GM23338 (cell line): ENCODE data around the gene MCHR2. TPM values are rescaled to one million over a fixed set of nuclear protein-coding genes. Genes with fewer than 3 reads are reported as not detected.

Experiments used
- ATAC-seq: fragments of 200-7000 bp; cut with Tn5 transposase; 3 replicates; pipeline ENCODE4 v1.9.1; 2020
- DNase-seq: peaks from one replicate; pipeline ENCODE4 v3.0.0-alpha.2; 2015; ENCODE audit warnings: low spot score
- H2AFZ ChIP-seq: fragments of 200-600 bp; sonication (generic); 2 replicates; pipeline ENCODE4 v1.8.0; 2016; ENCODE audit warnings: antibody characterized with exemption, mild to moderate bottlenecking, moderate library complexity
- H3F3A ChIP-seq: fragments of 200-600 bp; sonication (generic); replicated peaks from 2 replicates; pipeline ENCODE4 v1.8.0; 2017; ENCODE audit warnings: antibody characterized with exemption, mixed run types, low read depth
- H3K27ac ChIP-seq: fragments of 200-600 bp; sonication (generic); 2 replicates; pipeline ENCODE4 v1.6.1; 2016; ENCODE audit warnings: low read depth
- H3K27me3 ChIP-seq: fragments of 200-600 bp; sonication (generic); 2 replicates; pipeline ENCODE4 v1.8.0; 2016; ENCODE audit warnings: mild to moderate bottlenecking, mixed run types, moderate library complexity; ENCODE audit not compliant: insufficient read depth
- H3K36me3 ChIP-seq: fragments of 200-600 bp; sonication (generic); 2 replicates; pipeline ENCODE4 v1.8.0; 2016; ENCODE audit warnings: mild to moderate bottlenecking; ENCODE audit not compliant: insufficient read depth
- H3K4me1 ChIP-seq: fragments of 200-600 bp; sonication (generic); 2 replicates; pipeline ENCODE4 v1.8.0; 2016; ENCODE audit warnings: mild to moderate bottlenecking, moderate library complexity; ENCODE audit not compliant: insufficient read depth
- H3K4me2 ChIP-seq: fragments of 200-600 bp; sonication (generic); 2 replicates; pipeline ENCODE4 v1.7.1; 2017; ENCODE audit warnings: mixed run types
- H3K4me3 ChIP-seq: fragments of 200-600 bp; sonication (generic); 2 replicates; pipeline ENCODE4 v1.6.1; 2016; ENCODE audit warnings: mixed run types
- H3K79me2 ChIP-seq: fragments of 200-600 bp; sonication (generic); replicated peaks from 2 replicates; pipeline ENCODE4 v1.8.0; 2017; ENCODE audit warnings: mild to moderate bottlenecking; ENCODE audit not compliant: insufficient read depth
- H3K9me2 ChIP-seq: fragments of 200-600 bp; sonication (generic); 2 replicates; pipeline ENCODE4 v1.8.0; 2017; ENCODE audit not compliant: insufficient read depth
- H4K20me1 ChIP-seq: fragments of 200-600 bp; sonication (generic); replicated peaks from 2 replicates; pipeline ENCODE4 v1.8.0; 2017; ENCODE audit warnings: mild to moderate bottlenecking; ENCODE audit not compliant: insufficient read depth
- H3K27ac Mint-ChIP-seq: 2 replicates; pipeline ENCODE4 v1.8.0; 2020; ENCODE audit warnings: inconsistent platforms, mild to moderate bottlenecking, moderate library complexity, mixed read lengths
- H3K27me3 Mint-ChIP-seq: 3 replicates; pipeline ENCODE4 v1.8.0; 2022; ENCODE audit warnings: low read depth, mild to moderate bottlenecking, moderate library complexity, mixed read lengths, inconsistent platforms; ENCODE audit not compliant: insufficient read depth, poor library complexity
- H3K36me3 Mint-ChIP-seq: 3 replicates; pipeline ENCODE4 v1.8.0; 2021; ENCODE audit warnings: low read depth, mild to moderate bottlenecking, inconsistent platforms, moderate library complexity, mixed read lengths
- H3K4me1 Mint-ChIP-seq: 3 replicates; pipeline ENCODE4 v1.8.0; 2020; ENCODE audit warnings: mild to moderate bottlenecking, inconsistent platforms, mixed read lengths
- H3K4me3 Mint-ChIP-seq: 3 replicates; pipeline ENCODE4 v1.8.0; 2021; ENCODE audit warnings: moderate library complexity, mild to moderate bottlenecking, inconsistent platforms, mixed read lengths
- H3K9me3 Mint-ChIP-seq: 3 replicates; pipeline ENCODE4 v1.8.0; 2020; ENCODE audit warnings: moderate library complexity, mild to moderate bottlenecking, inconsistent platforms, mixed read lengths
- CREB1 ChIP-seq: fragments of 250-450 bp; sonication (Bioruptor Pico); IDR thresholded peaks from 2 replicates; pipeline ENCODE4 v1.5.0; 2020; ENCODE audit warnings: low read depth, mild to moderate bottlenecking, moderate library complexity
- CTCF ChIP-seq, 2 experiments: fragments of 200-600 bp in 1 of 2; sonication (generic) in 1 of 2; conservative IDR thresholded peaks; 2 replicates each; pipeline versions ENCODE4 v1.5.1 to v1.6.1; 2016 to 2017; ENCODE audit warnings: antibody characterized with exemption in 2 of 2, low read depth in 2 of 2, mild to moderate bottlenecking in 2 of 2, moderate library complexity in 1 of 2
- EZH2 ChIP-seq: fragments of 200-600 bp; sonication (generic); IDR thresholded peaks from one replicate; pipeline ENCODE4 v1.8.0; 2017; ENCODE audit warnings: antibody characterized with exemption, mild to moderate bottlenecking, low read depth; ENCODE audit not compliant: unreplicated experiment
- EZH2phosphoT487 ChIP-seq: fragments of 200-600 bp; sonication (generic); IDR thresholded peaks from one replicate; pipeline ENCODE4 v1.8.1; 2018; ENCODE audit warnings: antibody characterized with exemption; ENCODE audit not compliant: unreplicated experiment
- JUNB ChIP-seq: IDR thresholded peaks from one replicate; pipeline ENCODE4 v1.6.1; 2016; ENCODE audit warnings: antibody characterized with exemption; ENCODE audit not compliant: unreplicated experiment
- NANOG ChIP-seq: IDR thresholded peaks from 2 replicates; pipeline ENCODE4 v1.6.1; 2016; ENCODE audit warnings: antibody characterized with exemption, borderline replicate concordance
- POLR2AphosphoS5 ChIP-seq: IDR thresholded peaks from 2 replicates; pipeline ENCODE4 v1.6.1; 2016; ENCODE audit warnings: antibody characterized with exemption, low read depth
- STAT1 ChIP-seq: IDR thresholded peaks from one replicate; pipeline ENCODE4 v1.6.1; 2016; ENCODE audit warnings: antibody characterized with exemption; ENCODE audit not compliant: unreplicated experiment
- ZNF114 ChIP-seq: fragments of 250-450 bp; sonication (Bioruptor Pico); IDR thresholded peaks from 2 replicates; pipeline ENCODE4 v1.5.0; 2020; ENCODE audit warnings: mild to moderate bottlenecking, moderate library complexity
- ZNF331 ChIP-seq: fragments of 250-450 bp; sonication (Bioruptor Pico); IDR thresholded peaks from 2 replicates; pipeline ENCODE4 v1.5.0; 2020; ENCODE audit warnings: low read depth, mild to moderate bottlenecking, moderate library complexity
- ZNF462 ChIP-seq: fragments of 250-450 bp; sonication (Bioruptor Pico); IDR thresholded peaks from 2 replicates; pipeline ENCODE4 v1.5.0; 2020; ENCODE audit warnings: mild to moderate bottlenecking, moderate library complexity
- polyA plus RNA-seq: library from polyadenylated mRNA; unstranded; fragments of >200 nt; fragmentation: Nextera tagmentation; extraction: Ambion mirVana; gene quantifications from 2 replicates; pipeline ENCODE4 v1.2.1, GENCODE V29; 2016
- total RNA-seq: library from RNA; depleted of rRNA; stranded (reverse); fragments of >200 nt; shearing (Covaris generic); gene quantifications from 2 replicates; pipeline ENCODE4 v1.2.3, GENCODE V29; 2014
- TF ChIP-seq, protein P1 (sequence below): IDR thresholded peaks from 2 replicates; pipeline ENCODE4 v1.6.1; 2016; ENCODE audit warnings: antibody characterized with exemption

The MCHR2 gene
- total and polyA plus RNA-seq, 2 experiments from 2014 or later = not detected

DNA sequence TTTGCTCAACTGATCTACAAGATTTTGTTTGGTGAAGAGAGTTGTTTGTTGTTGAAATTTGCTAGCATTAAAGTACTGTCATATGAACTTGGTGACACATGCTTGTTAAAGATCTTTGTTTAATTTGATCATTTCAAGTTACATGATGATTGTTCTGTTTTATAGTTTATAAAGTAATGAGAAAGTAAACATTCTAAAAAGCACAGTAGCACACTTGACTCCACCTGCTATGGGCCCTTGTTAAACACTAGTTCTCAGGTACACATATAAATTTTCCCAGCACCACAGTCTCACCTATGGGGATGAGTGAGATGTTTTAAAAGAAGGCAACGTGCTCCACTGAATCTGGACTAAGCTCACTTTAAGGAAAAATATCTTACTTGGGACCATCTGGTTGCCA lies 14.1 kb downstream of the MCHR2 start:
- H3K27ac Mint-ChIP-seq = no peak overlapping the region
- Histone ChIP-seq H3K4me3 (no peak overlapping the region), H3K27ac (no peak overlapping the region), H3K4me1 (no peaks in the 10 kb centered on the region), H3K4me2 (no peak overlapping the region), H3K27me3 (no peaks in the 10 kb centered on the region), H2AFZ (no peak overlapping the region), H3K79me2 (no peaks in the 10 kb centered on the region), H4K20me1 (no peaks in the 10 kb centered on the region), H3K9me2 (no peaks in the 10 kb centered on the region), H3F3A (no peaks in the 10 kb centered on the region), H3K36me3 (no peaks in the 10 kb centered on the region)
- no peak overlapping the region for H3K4me3 Mint-ChIP-seq
- ATAC-seq (no peak), DNase-seq (no peak)
- no peaks in the 10 kb centered on the region for H3K4me1 Mint-ChIP-seq
- peaks cover 18% of the 10 kb centered on the region for H3K9me3 Mint-ChIP-seq
- H3K36me3 Mint-ChIP-seq = peaks cover 10% of the 10 kb centered on the region
- no peak for TF ChIP-seq CREB1 (CRISPR knock-in tag)
- no peaks in the 10 kb centered on the region for H3K27me3 Mint-ChIP-seq

GRCh38 chr6:99967052-99967451 lies 27.0 kb downstream of the MCHR2 start:
- TF ChIP-seq JUNB (no peak), CREB1 (CRISPR knock-in tag) (no peak), EZH2phosphoT487 (no peak), ZNF114 (CRISPR knock-in tag) (no peak), POLR2AphosphoS5 (no peak), STAT1 (no peak), ZNF462 (CRISPR knock-in tag) (no peak), NANOG (no peak), EZH2 (no peak), ZNF331 (CRISPR knock-in tag) (no peak), CTCF (conservative IDR thresholded peaks at IDR 0.05; ENCODE audit: low read depth in 2 of 2) (no peak)
- TF ChIP-seq, protein P1, sequence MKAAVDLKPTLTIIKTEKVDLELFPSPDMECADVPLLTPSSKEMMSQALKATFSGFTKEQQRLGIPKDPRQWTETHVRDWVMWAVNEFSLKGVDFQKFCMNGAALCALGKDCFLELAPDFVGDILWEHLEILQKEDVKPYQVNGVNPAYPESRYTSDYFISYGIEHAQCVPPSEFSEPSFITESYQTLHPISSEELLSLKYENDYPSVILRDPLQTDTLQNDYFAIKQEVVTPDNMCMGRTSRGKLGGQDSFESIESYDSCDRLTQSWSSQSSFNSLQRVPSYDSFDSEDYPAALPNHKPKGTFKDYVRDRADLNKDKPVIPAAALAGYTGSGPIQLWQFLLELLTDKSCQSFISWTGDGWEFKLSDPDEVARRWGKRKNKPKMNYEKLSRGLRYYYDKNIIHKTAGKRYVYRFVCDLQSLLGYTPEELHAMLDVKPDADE = no peak
- H3K27me3 Mint-ChIP-seq = peaks cover 2% of the 10 kb centered on the region
- H3K9me3 Mint-ChIP-seq = no peaks in the 10 kb centered on the region
- Histone ChIP-seq H2AFZ (no peak overlapping the region), H4K20me1 (no peaks in the 10 kb centered on the region), H3K27me3 (no peaks in the 10 kb centered on the region), H3K4me3 (no peak overlapping the region), H3K79me2 (no peaks in the 10 kb centered on the region), H3K9me2 (no peaks in the 10 kb centered on the region), H3K27ac (no peak overlapping the region), H3F3A (no peaks in the 10 kb centered on the region), H3K4me2 (no peak overlapping the region), H3K36me3 (no peaks in the 10 kb centered on the region), H3K4me1 (no peaks in the 10 kb centered on the region)
- no peak overlapping the region for H3K27ac Mint-ChIP-seq
- H3K4me1 Mint-ChIP-seq = no peaks in the 10 kb centered on the region
- ATAC-seq (no peak), DNase-seq (no peak)
- H3K4me3 Mint-ChIP-seq = no peak overlapping the region
- H3K36me3 Mint-ChIP-seq = no peaks in the 10 kb centered on the region
